ENCODE measurements around the gene HIP1.

Gene HIP1

GRCh38 chr7:75655536-75655935 lies 83.2 kb downstream of the HIP1 start:
- TF ChIP-seq TCF12 (IDR thresholded peaks at IDR 0.05; ENCODE audit: low read depth) (no peak), MAX (IDR thresholded peaks at IDR 0.05) (no peak), EP300 (IDR thresholded peaks at IDR 0.05; ENCODE audit: borderline replicate concordance) (no peak), ZBTB7A (IDR thresholded peaks at IDR 0.05; ENCODE audit: low read depth) (no peak), TEAD4 (IDR thresholded peaks at IDR 0.05) (no peak), TAF1 (IDR thresholded peaks at IDR 0.05; ENCODE audit: low read depth) (no peak), FOXM1 (IDR thresholded peaks at IDR 0.05; ENCODE audit: borderline replicate concordance, low read depth) (no peak), CEBPB (IDR thresholded peaks at IDR 0.05) (no peak), CREB1 (IDR thresholded peaks at IDR 0.05; ENCODE audit: low read depth) (no peak), YY1 (IDR thresholded peaks at IDR 0.05; ENCODE audit: low read depth) (no peak), EGR1 (IDR thresholded peaks at IDR 0.05) (no peak), RAD21 (IDR thresholded peaks at IDR 0.05; ENCODE audit: low read depth) (no peak), REST (IDR thresholded peaks at IDR 0.05; ENCODE audit: low read depth) (no peak)

- TF ChIP-seq USF1 (IDR thresholded peaks at IDR 0.05) (no peak), REST (IDR thresholded peaks at IDR 0.05; ENCODE audit: low read depth) (no peak), CREB1 (IDR thresholded peaks at IDR 0.05; ENCODE audit: low read depth) (no peak), ZBTB7A (IDR thresholded peaks at IDR 0.05; ENCODE audit: low read depth) (no peak), YY1 (IDR thresholded peaks at IDR 0.05; ENCODE audit: low read depth) (no peak), TAF1 (IDR thresholded peaks at IDR 0.05; ENCODE audit: low read depth) (no peak), NFIC (IDR thresholded peaks at IDR 0.05) (no peak), TEAD4 (IDR thresholded peaks at IDR 0.05) (no peak), MAX (IDR thresholded peaks at IDR 0.05) (no peak), EGR1 (IDR thresholded peaks at IDR 0.05) (no peak), FOXM1 (IDR thresholded peaks at IDR 0.05; ENCODE audit: borderline replicate concordance, low read depth) (no peak), EP300 (IDR thresholded peaks at IDR 0.05; ENCODE audit: borderline replicate concordance) (no peak), RAD21 (IDR thresholded peaks at IDR 0.05; ENCODE audit: low read depth) (no peak), TCF12 (IDR thresholded peaks at IDR 0.05; ENCODE audit: low read depth) (no peak)
Measured at GRCh38 chr7:75654855-75655254, 83.9 kb downstream of the HIP1 start.

GRCh38 chr7:75653651-75654050 lies 85.1 kb downstream of the HIP1 start:
- TF ChIP-seq EGR1 (IDR thresholded peaks at IDR 0.05) = no peak
- no peak for TF ChIP-seq EP300 (IDR thresholded peaks at IDR 0.05; ENCODE audit: borderline replicate concordance)
- no peak for TF ChIP-seq YY1 (IDR thresholded peaks at IDR 0.05; ENCODE audit: low read depth)

GRCh38 chr7:75652788-75653187 lies 86.0 kb downstream of the HIP1 start:
- TF ChIP-seq TCF12 (IDR thresholded peaks at IDR 0.05; ENCODE audit: low read depth) = no peak
- no peak for TF ChIP-seq REST (IDR thresholded peaks at IDR 0.05; ENCODE audit: low read depth)
- no peak for TF ChIP-seq ZBTB7A (IDR thresholded peaks at IDR 0.05; ENCODE audit: low read depth)
- TF ChIP-seq CREB1 (IDR thresholded peaks at IDR 0.05; ENCODE audit: low read depth) = no peak
- no peak for TF ChIP-seq TAF1 (IDR thresholded peaks at IDR 0.05; ENCODE audit: low read depth)
- TF ChIP-seq CEBPB (IDR thresholded peaks at IDR 0.05) = no peak
- TF ChIP-seq TEAD4 (IDR thresholded peaks at IDR 0.05) = no peak

- TF ChIP-seq YY1 (IDR thresholded peaks at IDR 0.05; ENCODE audit: low read depth) (no peak), EP300 (IDR thresholded peaks at IDR 0.05; ENCODE audit: borderline replicate concordance) (no peak), NFIC (IDR thresholded peaks at IDR 0.05) (no peak), MAX (IDR thresholded peaks at IDR 0.05) (no peak), TEAD4 (IDR thresholded peaks at IDR 0.05) (no peak), EGR1 (IDR thresholded peaks at IDR 0.05) (no peak), TAF1 (IDR thresholded peaks at IDR 0.05; ENCODE audit: low read depth) (no peak), CREB1 (IDR thresholded peaks at IDR 0.05; ENCODE audit: low read depth) (no peak), RAD21 (IDR thresholded peaks at IDR 0.05; ENCODE audit: low read depth) (no peak)
Measured at GRCh38 chr7:75650681-75651080, 88.1 kb downstream of the HIP1 start.

Measured in Ishikawa (cell line).